GM12878 (cell line): Measurements from ENCODE around the gene SHB. TPM values are rescaled to one million over a fixed set of nuclear protein-coding genes. Genes with fewer than 3 reads are reported as not detected.

Experiments used
- ATAC-seq: fragments of 200-7000 bp; cut with Tn5 transposase; 3 replicates; pipeline ENCODE4 v1.9.1; 2020; ENCODE audit warnings: mild to moderate bottlenecking, moderate library complexity
- BruUV-seq: library from RNA; stranded (reverse); fragments of 400-500 nt; replicated peaks from 2 replicates; lab custom pipeline; 2021; lab: Mats Ljungman, UMichigan
- CTCF ChIA-PET: fragments of 300-600 bp; sonication (Branson Sonifier 250); formaldehyde crosslinking; extraction: SDS; loops from one replicate; lab custom pipeline; 2021; ENCODE audit warnings: inconsistent platforms; lab: Yijun Ruan, JAX
- POLR2A ChIA-PET: fragments of 350-600 bp; formaldehyde crosslinking; extraction: SDS; loops from one replicate; lab custom pipeline; 2021; ENCODE audit warnings: inconsistent platforms; lab: Charles Lee
- RAD21 ChIA-PET: fragments of 300-600 bp; sonication (Branson Sonifier 250); formaldehyde crosslinking; loops from one replicate; lab custom pipeline; 2023; ENCODE audit warnings: antibody characterized with exemption; ENCODE audit not compliant: unreplicated experiment; lab: Charles Lee
- SMC1A ChIA-PET: fragments of 300-600 bp; sonication (Branson Sonifier 250); formaldehyde crosslinking; loops from one replicate; lab custom pipeline; 2023; ENCODE audit not compliant: unreplicated experiment, uncharacterized antibody; lab: Charles Lee
- DNase-seq: peaks from one replicate; pipeline ENCODE4 v3.0.0-alpha.2; 2011; ENCODE audit warnings: low read depth, low spot score
- FAIRE-seq: peaks from 3 replicates; lab custom pipeline; 2011; peaks lifted over from hg19 to GRCh38; lab: Jason Lieb, UNC
- H2AFZ ChIP-seq: 2 replicates; pipeline ENCODE4 v1.6.0; 2011; ENCODE audit warnings: low read depth, low read length, control low read depth; ENCODE audit not compliant: control insufficient read depth
- H3K27ac ChIP-seq: 2 replicates; pipeline ENCODE4 v1.5.1; 2011; ENCODE audit warnings: control low read depth; ENCODE audit not compliant: control insufficient read depth, insufficient read depth
- H3K27me3 ChIP-seq, 2 experiments: replicated peaks in 1 of 2; 2 replicates each; pipeline versions ENCODE4 v1.6.0 to v1.6.1; 2011; ENCODE audit warnings: low read length in 1 of 2; ENCODE audit not compliant: control insufficient read depth in 2 of 2, insufficient read depth in 2 of 2
- H3K36me3 ChIP-seq, 2 experiments: 2 replicates each; pipeline ENCODE4 v1.5.1; 2011; ENCODE audit warnings: low read length in 1 of 2; ENCODE audit not compliant: control insufficient read depth in 2 of 2, insufficient read depth in 2 of 2
- H3K4me1 ChIP-seq: 2 replicates; pipeline ENCODE4 v1.6.1; 2011; ENCODE audit warnings: mild to moderate bottlenecking, low read length, moderate library complexity, mixed read lengths; ENCODE audit not compliant: control insufficient read depth, insufficient read depth
- H3K4me2 ChIP-seq: 2 replicates; pipeline ENCODE4 v1.6.0; 2011; ENCODE audit warnings: control low read depth; ENCODE audit not compliant: control insufficient read depth, insufficient read depth
- H3K4me3 ChIP-seq: fragments of 200-600 bp; sonication (generic); 2 replicates; pipeline ENCODE4 v1.5.1; 2016
- H3K79me2 ChIP-seq: 2 replicates; pipeline ENCODE4 v1.6.0; 2011; ENCODE audit warnings: low read length; ENCODE audit not compliant: control insufficient read depth, insufficient read depth
- H3K9ac ChIP-seq: 2 replicates; pipeline ENCODE4 v1.8.0; 2011; ENCODE audit warnings: low read length, control low read depth, mixed read lengths; ENCODE audit not compliant: control insufficient read depth, insufficient read depth
- H3K9me3 ChIP-seq: replicated peaks from 3 replicates; pipeline ENCODE4 v1.5.1; 2011; ENCODE audit warnings: mild to moderate bottlenecking, low read length; ENCODE audit not compliant: control insufficient read depth, insufficient read depth
- H4K20me1 ChIP-seq: 2 replicates; pipeline ENCODE4 v1.6.0; 2011; ENCODE audit not compliant: control insufficient read depth, insufficient read depth
- HDAC6 ChIP-seq: fragments of 200-600 bp; sonication (generic); IDR thresholded peaks from one replicate; pipeline ENCODE4 v1.8.0; 2017; ENCODE audit warnings: antibody characterized with exemption; ENCODE audit not compliant: unreplicated experiment
- NFXL1 ChIP-seq: fragments of 450-650 bp; IDR thresholded peaks from 2 replicates; pipeline ENCODE4 v1.6.1; 2017; ENCODE audit warnings: antibody characterized with exemption, mild to moderate bottlenecking, borderline replicate concordance
- SUZ12 ChIP-seq: fragments of 200-600 bp; sonication (generic); IDR thresholded peaks from one replicate; pipeline ENCODE4 v1.6.1; 2018; ENCODE audit warnings: antibody characterized with exemption, mild to moderate bottlenecking; ENCODE audit not compliant: unreplicated experiment
- WGBS: methylation state at CpG from one replicate; pipeline ENCODE4 v1.1.6; 2016; ENCODE audit warnings: low lambda C conversion rate; ENCODE audit not compliant: insufficient replicate concordance, insufficient coverage; ENCODE audit errors: missing lambda C conversion rate; 5-methylcytosine and 5-hydroxymethylcytosine counted together
- in situ Hi-C: fragments of 300-500 bp; cut with MboI; formaldehyde crosslinking; loops from 9 replicates; pipeline ENCODE4 v1.14.3; 2018; ENCODE audit warnings: mixed read lengths
- intact Hi-C: fragments of 100-400 bp; cut with micrococcal nuclease; formaldehyde crosslinking; loops from one replicate; pipeline ENCODE4 v1.14.2; 2022; ENCODE audit not compliant: unreplicated experiment
- polyA plus RNA-seq, 11 experiments: library from polyadenylated mRNA; depleted of rRNA in 4 of 11; unstranded in 6 of 11; stranded (reverse) in 5 of 11; fragments of >200 nt; fragmentation: Nextera tagmentation in 4 of 11; fragmentation: Illumina TruSeq in 1 of 11; extraction: Ambion mirVana in 4 of 11; extraction: Trizol in 1 of 11; gene quantifications; 1 replicate in 1 of 11; 2 replicates in 10 of 11; pipeline versions ENCODE4 v1.2.1 to v1.2.3, GENCODE V29; 2011 to 2016; ENCODE audit warnings: inconsistent platforms in 2 of 11, missing spikeins in 2 of 11, low read depth in 1 of 11
- total RNA-seq, 4 experiments: library from RNA; depleted of rRNA in 3 of 4; stranded (reverse); fragments of >200 nt in 3 of 4; fragmentation: Illumina TruSeq in 1 of 4; extraction: Trizol in 1 of 4; gene quantifications; 2 replicates each; pipeline versions ENCODE4 v1.2.1 to v1.2.3, GENCODE V29; 2013 to 2021
- TF ChIP-seq, protein P1 (sequence below), 3 experiments: IDR thresholded peaks in 2 of 3; conservative IDR thresholded peaks in 1 of 3; 2 replicates each; pipeline ENCODE4 v1.5.1; 2011; ENCODE audit warnings: low read depth in 3 of 3, low read length in 3 of 3, mild to moderate bottlenecking in 3 of 3, control low read depth in 2 of 3, moderate library complexity in 2 of 3, inconsistent platforms in 1 of 3, mixed read lengths in 1 of 3; ENCODE audit not compliant: control insufficient read depth in 2 of 3, insufficient read depth in 1 of 3; ENCODE audit errors: extremely low read depth in 1 of 3
- TF ChIP-seq, protein P2 (sequence below): fragments of 450-650 bp; IDR thresholded peaks from 2 replicates; pipeline ENCODE4 v1.6.1; 2017; ENCODE audit warnings: mild to moderate bottlenecking, low read depth, inconsistent platforms; ENCODE audit not compliant: poor library complexity, severe bottlenecking

Gene SHB
- total and polyA plus RNA-seq, 10 of the 15 experiments (the other 5 are each of a cell fraction or from before 2014, with no cell fraction given): 0.29 to 6.2 (median 1.3) TPM

DNA sequence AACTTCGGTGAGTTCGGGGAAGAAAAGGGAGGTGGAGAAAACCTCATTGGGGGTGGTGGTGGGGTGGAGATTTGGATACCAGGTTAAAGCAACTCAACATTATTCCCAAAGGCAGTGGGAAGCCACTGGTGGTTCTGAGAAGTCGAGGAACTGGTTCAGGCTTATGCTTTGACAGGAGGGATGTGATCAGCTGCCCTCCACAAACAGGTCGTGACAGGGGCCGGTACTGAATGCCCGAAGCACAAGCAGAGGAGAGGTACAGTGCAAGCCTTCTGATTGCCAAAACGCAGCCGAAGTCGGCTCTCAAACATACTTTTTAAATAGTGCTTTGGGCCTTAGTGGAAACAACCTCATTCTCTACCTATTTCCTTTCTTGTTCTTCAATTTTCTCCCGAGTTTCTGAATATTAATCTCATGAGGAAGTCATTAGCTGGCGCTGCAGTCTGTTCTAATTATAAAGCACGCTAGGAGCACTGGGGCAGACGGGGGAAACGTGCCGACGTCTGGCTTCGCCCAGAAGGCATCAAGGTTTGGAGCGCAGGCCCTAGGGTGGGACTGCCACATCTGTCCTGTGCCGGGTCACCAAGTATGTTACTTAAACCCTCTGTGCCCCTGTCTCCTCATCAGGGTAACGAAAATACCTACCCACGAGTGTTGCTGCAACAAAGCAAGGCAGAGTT lies 27.3 kb downstream of the SHB start (continued):
- TF ChIP-seq, protein P1, sequence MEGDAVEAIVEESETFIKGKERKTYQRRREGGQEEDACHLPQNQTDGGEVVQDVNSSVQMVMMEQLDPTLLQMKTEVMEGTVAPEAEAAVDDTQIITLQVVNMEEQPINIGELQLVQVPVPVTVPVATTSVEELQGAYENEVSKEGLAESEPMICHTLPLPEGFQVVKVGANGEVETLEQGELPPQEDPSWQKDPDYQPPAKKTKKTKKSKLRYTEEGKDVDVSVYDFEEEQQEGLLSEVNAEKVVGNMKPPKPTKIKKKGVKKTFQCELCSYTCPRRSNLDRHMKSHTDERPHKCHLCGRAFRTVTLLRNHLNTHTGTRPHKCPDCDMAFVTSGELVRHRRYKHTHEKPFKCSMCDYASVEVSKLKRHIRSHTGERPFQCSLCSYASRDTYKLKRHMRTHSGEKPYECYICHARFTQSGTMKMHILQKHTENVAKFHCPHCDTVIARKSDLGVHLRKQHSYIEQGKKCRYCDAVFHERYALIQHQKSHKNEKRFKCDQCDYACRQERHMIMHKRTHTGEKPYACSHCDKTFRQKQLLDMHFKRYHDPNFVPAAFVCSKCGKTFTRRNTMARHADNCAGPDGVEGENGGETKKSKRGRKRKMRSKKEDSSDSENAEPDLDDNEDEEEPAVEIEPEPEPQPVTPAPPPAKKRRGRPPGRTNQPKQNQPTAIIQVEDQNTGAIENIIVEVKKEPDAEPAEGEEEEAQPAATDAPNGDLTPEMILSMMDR (IDR thresholded peaks at IDR 0.05 in 2 of 3, conservative IDR thresholded peaks at IDR 0.05 in 1 of 3; ENCODE audit: control insufficient read depth in 2 of 3, extremely low read depth in 1 of 3, insufficient read depth in 1 of 3, low read depth in 3 of 3, low read length in 3 of 3): no peak
- TF ChIP-seq, protein P2, sequence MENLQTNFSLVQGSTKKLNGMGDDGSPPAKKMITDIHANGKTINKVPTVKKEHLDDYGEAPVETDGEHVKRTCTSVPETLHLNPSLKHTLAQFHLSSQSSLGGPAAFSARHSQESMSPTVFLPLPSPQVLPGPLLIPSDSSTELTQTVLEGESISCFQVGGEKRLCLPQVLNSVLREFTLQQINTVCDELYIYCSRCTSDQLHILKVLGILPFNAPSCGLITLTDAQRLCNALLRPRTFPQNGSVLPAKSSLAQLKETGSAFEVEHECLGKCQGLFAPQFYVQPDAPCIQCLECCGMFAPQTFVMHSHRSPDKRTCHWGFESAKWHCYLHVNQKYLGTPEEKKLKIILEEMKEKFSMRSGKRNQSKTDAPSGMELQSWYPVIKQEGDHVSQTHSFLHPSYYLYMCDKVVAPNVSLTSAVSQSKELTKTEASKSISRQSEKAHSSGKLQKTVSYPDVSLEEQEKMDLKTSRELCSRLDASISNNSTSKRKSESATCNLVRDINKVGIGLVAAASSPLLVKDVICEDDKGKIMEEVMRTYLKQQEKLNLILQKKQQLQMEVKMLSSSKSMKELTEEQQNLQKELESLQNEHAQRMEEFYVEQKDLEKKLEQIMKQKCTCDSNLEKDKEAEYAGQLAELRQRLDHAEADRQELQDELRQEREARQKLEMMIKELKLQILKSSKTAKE: no peak
- TF ChIP-seq HDAC6 (no peak), SUZ12 (no peak)

DNA sequence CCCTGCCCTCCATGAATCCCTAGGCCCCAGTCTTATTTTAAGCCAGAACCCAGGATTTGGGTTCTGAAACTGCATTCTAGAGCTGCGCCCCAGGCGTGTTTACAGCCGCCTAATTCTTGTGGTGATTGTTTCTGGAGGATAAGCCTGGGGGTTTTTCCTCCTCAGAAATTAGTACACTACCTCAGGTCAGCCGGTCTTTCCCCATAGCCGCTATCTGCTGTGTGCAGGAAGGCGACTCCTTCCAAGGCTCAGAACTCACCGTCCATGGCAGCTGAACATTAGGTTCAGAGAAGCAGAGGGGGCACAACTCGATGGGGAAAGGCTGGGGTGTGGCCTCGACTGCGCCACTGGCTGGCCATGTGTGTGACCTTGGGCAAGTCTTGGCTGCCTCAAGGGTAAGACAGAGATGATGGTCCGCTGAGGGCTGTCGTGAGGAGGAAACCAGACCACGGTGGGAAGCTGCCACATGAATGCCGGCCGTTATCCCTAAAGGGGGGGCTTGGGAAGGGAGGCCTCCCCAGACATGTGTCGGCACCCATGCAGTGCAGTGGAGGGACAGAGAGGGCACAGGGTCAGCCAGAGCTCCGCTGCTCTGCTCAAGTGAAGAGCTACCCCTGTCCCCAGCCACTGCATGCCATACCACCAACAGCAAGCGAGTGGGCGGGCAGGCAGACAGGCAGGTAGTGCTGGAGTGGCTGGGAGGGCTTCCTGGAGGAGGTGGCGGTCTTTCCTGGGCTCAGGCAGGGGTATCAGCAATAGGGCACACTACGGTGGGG lies 28.9 kb downstream of the SHB start:
- Histone ChIP-seq H3K79me2 (no peaks in the 10 kb centered on the region), H3K36me3 (no peaks in the 10 kb centered on the region), H3K27ac (no peak overlapping the region), H3K4me1 (peaks cover 5% of the 10 kb centered on the region), H3K4me3 (no peak overlapping the region)
- BruUV-seq: no TSS peak
- DNase-seq: no peak
- POLR2A ChIA-PET: no interaction called here
- no peak for TF ChIP-seq NFXL1
- TF ChIP-seq, all 136 proteins: peak for 0
- Histone ChIP-seq H3K4me2 (no peak overlapping the region), H3K27me3 (no peaks in the 10 kb centered on the region; a peak in 1 of 4 replicates), H3K9ac (no peak overlapping the region), H2AFZ (no peak overlapping the region), H4K20me1 (no peaks in the 10 kb centered on the region; the same call in 1 of the 2 replicates), H3K9me3 (no peaks in the 10 kb centered on the region)
- WGBS: 28% methylated on average over 19 of the region's 21 CpGs
- intact Hi-C loops (no loop called here), in situ Hi-C loops (no loop called here)
- RAD21 ChIA-PET: no interaction called here
- CTCF ChIA-PET: no interaction called here
- ATAC-seq (no peak), FAIRE-seq (no peak)
- SMC1A ChIA-PET: no interaction called here
